Neural progenitor cell (in vitro differentiated cells): Measurements from ENCODE around the gene PROSER3. TPM values are rescaled to one million over a fixed set of nuclear protein-coding genes. Genes with fewer than 3 reads are reported as not detected.
A peak's percentile ranks its signal among the peaks of the same experiment; 100 is the strongest.
"Not testable (repeated sequence)": the region's sequence is repeated elsewhere in the genome, so short reads cannot be mapped to it uniquely, and the experiment has no call there.

Experiments
- DNase-seq: peaks from one replicate; pipeline ENCODE4 v3.0.0-alpha.2; 2016; ENCODE audit warnings: low spot score
- H2AFZ ChIP-seq: fragments of 200-600 bp; sonication (generic); replicated peaks from 2 replicates; pipeline ENCODE4 v1.6.1; 2016; ENCODE audit warnings: antibody characterized with exemption
- H3F3A ChIP-seq: fragments of 200-600 bp; sonication (generic); 2 replicates; pipeline ENCODE4 v1.6.1; 2016; ENCODE audit warnings: antibody characterized with exemption, low read depth
- H3K27ac ChIP-seq: fragments of 200-600 bp; sonication (generic); 2 replicates; pipeline ENCODE4 v1.5.1; 2016; ENCODE audit warnings: mild to moderate bottlenecking
- H3K27me3 ChIP-seq: fragments of 200-600 bp; sonication (generic); 2 replicates; pipeline ENCODE4 v1.6.1; 2016; ENCODE audit warnings: mild to moderate bottlenecking, moderate library complexity
- H3K36me3 ChIP-seq: fragments of 200-600 bp; sonication (generic); 2 replicates; pipeline ENCODE4 v1.5.1; 2016
- H3K4me1 ChIP-seq: fragments of 200-600 bp; sonication (generic); 2 replicates; pipeline ENCODE4 v1.6.1; 2016; ENCODE audit warnings: mixed run types
- H3K4me2 ChIP-seq: fragments of 200-600 bp; sonication (generic); 2 replicates; pipeline ENCODE4 v1.6.1; 2016
- H3K4me3 ChIP-seq: fragments of 200-600 bp; sonication (generic); 2 replicates; pipeline ENCODE4 v1.5.1; 2016
- H3K79me2 ChIP-seq: fragments of 200-600 bp; sonication (generic); 2 replicates; pipeline ENCODE4 v1.6.1; 2016; ENCODE audit warnings: low read depth
- H3K9ac ChIP-seq: fragments of 200-600 bp; sonication (generic); 2 replicates; pipeline ENCODE4 v1.6.1; 2016
- H3K9me3 ChIP-seq: fragments of 200-600 bp; sonication (generic); 2 replicates; pipeline ENCODE4 v1.5.1; 2016; ENCODE audit warnings: low read depth
- H4K20me1 ChIP-seq: fragments of 200-600 bp; sonication (generic); 2 replicates; pipeline ENCODE4 v1.6.1; 2016; ENCODE audit warnings: low read depth
- H3K27ac Mint-ChIP-seq: 3 replicates; pipeline ENCODE4 v1.8.0; 2021; ENCODE audit warnings: mixed read lengths
- H3K27me3 Mint-ChIP-seq: 2 replicates; pipeline ENCODE4 v1.8.0; 2022; ENCODE audit warnings: low read depth, mild to moderate bottlenecking, inconsistent platforms, moderate library complexity, mixed read lengths; ENCODE audit not compliant: insufficient read depth
- H3K36me3 Mint-ChIP-seq: 3 replicates; pipeline ENCODE4 v1.8.0; 2021; ENCODE audit warnings: mixed read lengths
- H3K4me1 Mint-ChIP-seq: 3 replicates; pipeline ENCODE4 v1.8.0; 2021; ENCODE audit warnings: mixed read lengths
- H3K4me3 Mint-ChIP-seq: 3 replicates; pipeline ENCODE4 v1.8.0; 2021; ENCODE audit warnings: mild to moderate bottlenecking, moderate library complexity, mixed read lengths
- H3K9me3 Mint-ChIP-seq: 3 replicates; pipeline ENCODE4 v1.8.0; 2020; ENCODE audit warnings: mixed read lengths
- CTCF ChIP-seq: fragments of 200-600 bp; sonication (generic); IDR thresholded peaks from 2 replicates; pipeline ENCODE4 v1.5.1; 2017; ENCODE audit warnings: antibody characterized with exemption, mild to moderate bottlenecking
- EZH2 ChIP-seq: fragments of 200-600 bp; sonication (generic); IDR thresholded peaks from 2 replicates; pipeline ENCODE4 v1.6.1; 2017; ENCODE audit warnings: antibody characterized with exemption, mild to moderate bottlenecking, moderate library complexity
- EZH2phosphoT487 ChIP-seq: fragments of 200-600 bp; sonication (generic); IDR thresholded peaks from 2 replicates; pipeline ENCODE4 v1.6.1; 2017; ENCODE audit warnings: antibody characterized with exemption
- total RNA-seq: library from RNA; depleted of rRNA; stranded (reverse); fragments of >200 nt; gene quantifications from 2 replicates; pipeline ENCODE4 v1.2.3, GENCODE V29; 2015; ENCODE audit warnings: low replicate concordance

Gene PROSER3
- total RNA-seq, 1 donor from 2014 or later = 7.1 TPM

GRCh38 chr19:35766571-35767104 is 8.7 kb downstream of the PROSER3 start:
- Histone ChIP-seq H3F3A (no peaks in the 10 kb centered on the region), H3K79me2 (no peaks in the 10 kb centered on the region), H4K20me1 (peaks cover 13% of the 10 kb centered on the region), H3K27me3 (no peaks in the 10 kb centered on the region), H3K4me3 (no peak overlapping the region), H3K9ac (no peak overlapping the region), H3K27ac (no peak overlapping the region), H3K9me3 (no peaks in the 10 kb centered on the region), H3K4me1 (peaks cover 5% of the 10 kb centered on the region), H2AFZ (no peak overlapping the region), H3K36me3 (no peaks in the 10 kb centered on the region), H3K4me2 (no peak overlapping the region)
- Mint-ChIP-seq H3K27me3 (peaks cover 2% of the 10 kb centered on the region), H3K4me3 (peak overlapping the region; percentile 52), H3K4me1 (peaks cover 10% of the 10 kb centered on the region), H3K36me3 (peaks cover 16% of the 10 kb centered on the region), H3K27ac (no peak overlapping the region), H3K9me3 (no peaks in the 10 kb centered on the region)
- TF ChIP-seq EZH2phosphoT487 (no peak), CTCF (no peak), EZH2 (no peak)
- no peak for DNase-seq

GRCh38 chr19:35767288-35768081 is 9.5 kb downstream of the PROSER3 start:
- peak; percentile 65 for DNase-seq
- H3K4me3 Mint-ChIP-seq = no peak overlapping the region
- H2AFZ ChIP-seq = no peak overlapping the region
- TF ChIP-seq EZH2 (no peak), CTCF (no peak), EZH2phosphoT487 (no peak)
- no peak overlapping the region for H3K4me2 ChIP-seq
- H3K27ac Mint-ChIP-seq = peak overlapping the region; percentile 86
- no peaks in the 10 kb centered on the region for H3K27me3 ChIP-seq
- H3K27ac ChIP-seq = no peak overlapping the region
- peaks cover 13% of the 10 kb centered on the region for H4K20me1 ChIP-seq
- H3K9me3 Mint-ChIP-seq = no peaks in the 10 kb centered on the region
- H3K36me3 Mint-ChIP-seq = peaks cover 11% of the 10 kb centered on the region
- no peaks in the 10 kb centered on the region for H3K79me2 ChIP-seq
- H3K36me3 ChIP-seq = no peaks in the 10 kb centered on the region
- no peaks in the 10 kb centered on the region for H3F3A ChIP-seq
- no peak overlapping the region for H3K9ac ChIP-seq
- no peak overlapping the region for H3K4me3 ChIP-seq
- no peaks in the 10 kb centered on the region for H3K9me3 ChIP-seq
- H3K27me3 Mint-ChIP-seq = peaks cover 2% of the 10 kb centered on the region
- peaks cover 10% of the 10 kb centered on the region for H3K4me1 Mint-ChIP-seq
- H3K4me1 ChIP-seq = peaks cover 5% of the 10 kb centered on the region

- H3K79me2 ChIP-seq = no peaks in the 10 kb centered on the region
- Mint-ChIP-seq H3K9me3 (no peaks in the 10 kb centered on the region), H3K4me1 (peaks cover 10% of the 10 kb centered on the region), H3K36me3 (peaks cover 11% of the 10 kb centered on the region), H3K27ac (no peak overlapping the region), H3K27me3 (peaks cover 2% of the 10 kb centered on the region), H3K4me3 (no peak overlapping the region)
- no peaks in the 10 kb centered on the region for H3K9me3 ChIP-seq
- no peak overlapping the region for H3K4me2 ChIP-seq
- TF ChIP-seq EZH2 (no peak), CTCF (no peak), EZH2phosphoT487 (no peak)
- H3K27ac ChIP-seq = no peak overlapping the region
- peaks cover 13% of the 10 kb centered on the region for H4K20me1 ChIP-seq
- no peak overlapping the region for H2AFZ ChIP-seq
- H3K36me3 ChIP-seq = no peaks in the 10 kb centered on the region
- H3K4me3 ChIP-seq = no peak overlapping the region
- H3K4me1 ChIP-seq = peaks cover 5% of the 10 kb centered on the region
- DNase-seq = no peak
- no peaks in the 10 kb centered on the region for H3F3A ChIP-seq
- peaks cover 4% of the 10 kb centered on the region for H3K27me3 ChIP-seq
- no peak overlapping the region for H3K9ac ChIP-seq
These were observed 10.1 kb downstream of the PROSER3 start for GRCh38 chr19:35768082-35768421.

GRCh38 chr19:35772362-35772761 is 14.4 kb downstream of the PROSER3 start:
- H3K4me1 ChIP-seq = peaks cover 25% of the 10 kb centered on the region
- not testable (repeated sequence) for H3K27ac ChIP-seq, H3K36me3 ChIP-seq, H3K79me2 ChIP-seq, H3K36me3 Mint-ChIP-seq, H3K4me2 ChIP-seq, H3K27ac Mint-ChIP-seq, H3K9me3 Mint-ChIP-seq, H2AFZ ChIP-seq, DNase-seq, H3K27me3 Mint-ChIP-seq, H3K9me3 ChIP-seq, H3K4me3 Mint-ChIP-seq, H3K9ac ChIP-seq, H3K4me3 ChIP-seq
- H3K27me3 ChIP-seq = peaks cover 22% of the 10 kb centered on the region
- H3K4me1 Mint-ChIP-seq = peaks cover 31% of the 10 kb centered on the region
- H3F3A ChIP-seq = peaks cover 21% of the 10 kb centered on the region
- H4K20me1 ChIP-seq = peaks cover 34% of the 10 kb centered on the region
